Prostate gland (tissue), 2 donors: Measurements from ENCODE around the gene PPP1R10. TPM values are rescaled to one million over a fixed set of nuclear protein-coding genes. Genes with fewer than 3 reads are reported as not detected.
A peak's percentile ranks its signal among the peaks of the same experiment; 100 is the strongest.

ENCODE experiments used
- DNase-seq: peaks from one replicate; pipeline ENCODE4 v3.0.0-alpha.2; 2019; ENCODE audit warnings: low spot score
- H3K27ac ChIP-seq, 2 donors: fragments of 200-600 bp; sonication (generic); 2 replicates each; pipeline ENCODE4 v1.5.1; 2017 to 2019
- H3K27me3 ChIP-seq: fragments of 200-600 bp; sonication (generic); replicated peaks from 2 replicates; pipeline ENCODE4 v1.5.1; 2019; ENCODE audit not compliant: insufficient read depth
- H3K36me3 ChIP-seq, 2 donors: fragments of 200-600 bp; sonication (generic); 1 replicate in 1 of 2; 2 replicates in 1 of 2; pipeline versions ENCODE4 v1.5.1 to v1.8.1; 2017 to 2019
- H3K4me1 ChIP-seq: fragments of 200-600 bp; sonication (generic); replicated peaks from 2 replicates; pipeline ENCODE4 v1.5.1; 2019
- H3K4me3 ChIP-seq, 2 donors: fragments of 200-600 bp; sonication (generic); 2 replicates each; pipeline ENCODE4 v1.5.1; 2017 to 2019
- H3K9me3 ChIP-seq: fragments of 200-600 bp; sonication (generic); 2 replicates; pipeline ENCODE4 v1.5.1; 2017
- POLR2A ChIP-seq: fragments of 450-650 bp; IDR thresholded peaks from one replicate; pipeline ENCODE4 v1.6.1; 2016; ENCODE audit warnings: antibody characterized with exemption, mild to moderate bottlenecking
- POLR2AphosphoS5 ChIP-seq: sonication (generic); formaldehyde crosslinking; IDR thresholded peaks from one replicate; pipeline ENCODE4 v1.6.1; 2017; ENCODE audit warnings: antibody characterized with exemption
- WGBS: methylation state at CpG from one replicate; pipeline ENCODE4 v1.1.5; 2018; 5-methylcytosine and 5-hydroxymethylcytosine counted together
- intact Hi-C: fragments of 100-400 bp; cut with DNase I; formaldehyde crosslinking; loops from one replicate; pipeline ENCODE4 v1.14.2; 2022
- total RNA-seq, 2 donors: library from RNA; depleted of rRNA; stranded (reverse); fragments of >200 nt; gene quantifications; one replicate each; pipeline ENCODE4 v1.1.0, GENCODE V29; 2016
- TF ChIP-seq, protein P1 (sequence below), 4 experiments: fragments of 200-600 bp in 2 of 4; fragments of 450-650 bp in 2 of 4; sonication (generic) in 2 of 4; IDR thresholded peaks; 1 replicate in 3 of 4; 2 replicates in 1 of 4; pipeline ENCODE4 v1.5.1; 2016 to 2019; ENCODE audit warnings: antibody characterized with exemption in 4 of 4, mild to moderate bottlenecking in 2 of 4, moderate library complexity in 2 of 4

Gene PPP1R10
- total RNA-seq, 2 donors from 2014 or later, result 40.0 to 51.0 TPM

- H3K27me3 ChIP-seq, result no peaks in the 10 kb centered on the region
- intact Hi-C loops, result no loop called here
- H3K4me1 ChIP-seq, result no peaks in the 10 kb centered on the region
- no peak overlapping the region for H3K27ac ChIP-seq
- no peaks in the 10 kb centered on the region for H3K36me3 ChIP-seq
- TF ChIP-seq POLR2AphosphoS5 (no peak), POLR2A (no peak)
- TF ChIP-seq, protein P1, sequence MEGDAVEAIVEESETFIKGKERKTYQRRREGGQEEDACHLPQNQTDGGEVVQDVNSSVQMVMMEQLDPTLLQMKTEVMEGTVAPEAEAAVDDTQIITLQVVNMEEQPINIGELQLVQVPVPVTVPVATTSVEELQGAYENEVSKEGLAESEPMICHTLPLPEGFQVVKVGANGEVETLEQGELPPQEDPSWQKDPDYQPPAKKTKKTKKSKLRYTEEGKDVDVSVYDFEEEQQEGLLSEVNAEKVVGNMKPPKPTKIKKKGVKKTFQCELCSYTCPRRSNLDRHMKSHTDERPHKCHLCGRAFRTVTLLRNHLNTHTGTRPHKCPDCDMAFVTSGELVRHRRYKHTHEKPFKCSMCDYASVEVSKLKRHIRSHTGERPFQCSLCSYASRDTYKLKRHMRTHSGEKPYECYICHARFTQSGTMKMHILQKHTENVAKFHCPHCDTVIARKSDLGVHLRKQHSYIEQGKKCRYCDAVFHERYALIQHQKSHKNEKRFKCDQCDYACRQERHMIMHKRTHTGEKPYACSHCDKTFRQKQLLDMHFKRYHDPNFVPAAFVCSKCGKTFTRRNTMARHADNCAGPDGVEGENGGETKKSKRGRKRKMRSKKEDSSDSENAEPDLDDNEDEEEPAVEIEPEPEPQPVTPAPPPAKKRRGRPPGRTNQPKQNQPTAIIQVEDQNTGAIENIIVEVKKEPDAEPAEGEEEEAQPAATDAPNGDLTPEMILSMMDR (IDR thresholded peaks at IDR 0.05), result no peak
- WGBS, result 100% methylated on average over 2 of the region's 2 CpGs
- H3K9me3 ChIP-seq, result no peaks in the 10 kb centered on the region
- no peak overlapping the region for H3K4me3 ChIP-seq
- DNase-seq, result no peak
These were observed 26.6 kb upstream of the PPP1R10 start for GRCh38 chr6:30643656-30644055.

DNA sequence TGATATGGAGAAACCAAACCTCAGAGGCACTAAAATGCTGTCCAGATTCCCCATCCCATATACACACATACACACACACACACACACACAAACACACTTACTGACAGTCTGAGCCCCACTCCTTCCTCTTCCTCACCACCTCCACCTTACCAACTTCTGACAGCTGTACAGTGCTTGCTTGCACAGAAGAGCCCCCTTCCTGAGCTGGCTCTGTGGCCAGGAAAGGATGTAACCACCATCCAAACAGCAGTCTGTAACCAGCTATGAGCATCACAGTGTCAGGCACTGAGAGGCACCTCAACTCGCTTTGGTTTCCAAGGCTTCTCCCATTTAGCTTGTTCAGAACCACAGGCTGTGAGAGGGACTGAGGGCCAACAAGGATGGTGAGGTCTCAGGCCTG is 24.0 kb upstream of the PPP1R10 start:
- intact Hi-C loops, result no loop called here
- Histone ChIP-seq H3K4me3 (no peak overlapping the region), H3K4me1 (no peaks in the 10 kb centered on the region), H3K9me3 (no peaks in the 10 kb centered on the region), H3K27me3 (no peaks in the 10 kb centered on the region), H3K36me3 (no peaks in the 10 kb centered on the region), H3K27ac (no peak overlapping the region)
- TF ChIP-seq POLR2A, result no peak
- TF ChIP-seq POLR2AphosphoS5, result no peak
- TF ChIP-seq, protein P1 (IDR thresholded peaks at IDR 0.05), result no peak
- 84% methylated on average over 1 of the region's 1 CpG for WGBS
- no peak for DNase-seq

- intact Hi-C loops, result no loop called here
- Histone ChIP-seq H3K4me1 (no peaks in the 10 kb centered on the region), H3K4me3 (no peak overlapping the region), H3K27me3 (no peaks in the 10 kb centered on the region), H3K36me3 (no peaks in the 10 kb centered on the region), H3K9me3 (no peaks in the 10 kb centered on the region), H3K27ac (no peak overlapping the region)
- TF ChIP-seq POLR2A, result no peak
- TF ChIP-seq, protein P1 (IDR thresholded peaks at IDR 0.05), result no peak
- TF ChIP-seq POLR2AphosphoS5, result no peak
- WGBS, result 71% methylated on average over 10 of the region's 10 CpGs
- no peak for DNase-seq
These were observed 23.4 kb upstream of the PPP1R10 start for GRCh38 chr6:30640481-30640880.

DNA sequence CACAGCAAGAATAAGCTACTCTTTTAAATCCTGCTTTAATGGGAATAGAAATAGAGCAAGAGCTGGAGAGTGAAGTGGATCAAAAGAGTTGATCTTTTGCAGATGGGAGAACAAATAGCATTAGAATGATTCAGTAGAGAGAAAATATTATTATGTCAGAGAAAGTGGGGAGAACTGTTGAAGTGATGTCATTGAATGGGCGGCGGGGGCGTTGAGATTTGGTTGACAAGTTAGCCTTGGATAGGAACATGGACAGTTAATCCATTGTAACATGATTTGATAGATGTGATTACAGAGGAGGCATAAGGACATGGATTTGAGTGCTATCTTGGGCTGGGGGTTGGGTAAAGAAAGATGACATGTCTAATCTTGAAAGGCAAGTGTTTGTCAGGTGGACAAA is 18.8 kb upstream of the PPP1R10 start:
- no peaks in the 10 kb centered on the region for H3K27me3 ChIP-seq
- H3K27ac ChIP-seq, result no peak overlapping the region
- H3K36me3 ChIP-seq, result no peaks in the 10 kb centered on the region
- intact Hi-C loops, result no loop called here
- TF ChIP-seq, protein P1 (IDR thresholded peaks at IDR 0.05), result no peak
- TF ChIP-seq POLR2A (no peak), POLR2AphosphoS5 (no peak)
- no peak overlapping the region for H3K4me3 ChIP-seq
- WGBS, result 97% methylated on average over 3 of the region's 3 CpGs
- no peaks in the 10 kb centered on the region for H3K9me3 ChIP-seq
- no peaks in the 10 kb centered on the region for H3K4me1 ChIP-seq
- DNase-seq, result no peak

- 3% methylated on average over 36 of the region's 36 CpGs for WGBS
- H3K27me3 ChIP-seq, result no peaks in the 10 kb centered on the region
- H3K4me3 ChIP-seq, result peak within 1 kb of the TSS; percentile 53 to 56
- H3K4me1 ChIP-seq, result no peaks in the 10 kb centered on the region
- intact Hi-C loops, result no loop called here
- peak; percentile 87 for DNase-seq
- peaks cover 5 to 12% of the 10 kb centered on the region in 2 donors for H3K36me3 ChIP-seq
- peak; percentile 87 for TF ChIP-seq POLR2AphosphoS5
- TF ChIP-seq, protein P1 (IDR thresholded peaks at IDR 0.05), result peak in 3 of 4 experiments; percentile 33 to 65 (median 62)
- TF ChIP-seq POLR2A, result peak; percentile 71
- no peaks in the 10 kb centered on the region for H3K9me3 ChIP-seq
- peak within 1 kb of the TSS; percentile 86 to 90 for H3K27ac ChIP-seq
These were observed 9.7 kb upstream of the PPP1R10 start, which contains the start of gene ATAT1 for GRCh38 chr6:30626484-30627366. ATAT1 (plus strand) TSS chr6:30626874.
